Thoracic aorta (tissue), 2 donors: ENCODE results near the gene KNOP1. TPM values are rescaled to one million over a fixed set of nuclear protein-coding genes. Genes with fewer than 3 reads are reported as not detected.

Experiments used
- ATAC-seq: fragments of 150-250 bp; one replicate; pipeline ENCODE4 v1.8.0; 2017; ENCODE audit warnings: low read depth; ENCODE audit not compliant: insufficient number of reproducible peaks, low FRiP score
- DNase-seq: peaks from one replicate; pipeline ENCODE4 v3.0.0-alpha.2; 2020; ENCODE audit warnings: low spot score
- H3K27ac ChIP-seq, 2 donors: fragments of 200-600 bp; sonication (generic); 1 replicate in 1 of 2; 2 replicates in 1 of 2; pipeline ENCODE4 v1.5.1; 2016; ENCODE audit warnings: mild to moderate bottlenecking in 2 of 2, moderate library complexity in 2 of 2
- H3K27me3 ChIP-seq: fragments of 200-600 bp; sonication (generic); replicated peaks from 2 replicates; pipeline ENCODE4 v1.6.0; 2016; ENCODE audit warnings: mild to moderate bottlenecking; ENCODE audit not compliant: insufficient read depth
- H3K36me3 ChIP-seq: fragments of 200-600 bp; sonication (generic); one replicate; pipeline ENCODE4 v1.5.1; 2016
- H3K4me1 ChIP-seq, 2 donors: fragments of 200-600 bp; sonication (generic); 1 replicate in 1 of 2; 2 replicates in 1 of 2; pipeline versions ENCODE4 v1.5.1 to v1.6.0; 2016; ENCODE audit warnings: low read depth in 2 of 2, mild to moderate bottlenecking in 1 of 2; ENCODE audit not compliant: control insufficient read depth in 1 of 2
- H3K4me3 ChIP-seq: fragments of 200-600 bp; sonication (generic); 2 replicates; pipeline ENCODE4 v1.5.1; 2016; ENCODE audit warnings: mild to moderate bottlenecking
- H3K9me3 ChIP-seq: fragments of 200-600 bp; sonication (generic); 2 replicates; pipeline ENCODE4 v1.5.1; 2016
- CTCF ChIP-seq: fragments of 200-600 bp; sonication (generic); IDR thresholded peaks from one replicate; pipeline ENCODE4 v1.5.1; 2019; ENCODE audit warnings: antibody characterized with exemption
- total RNA-seq, 2 donors: library from RNA; depleted of rRNA; stranded (reverse); fragments of >200 nt; gene quantifications; one replicate each; pipeline versions ENCODE4 v1.1.0 to v1.2.3, GENCODE V29; 2016

The KNOP1 gene
- total RNA-seq, 2 donors from 2014 or later = 6.5 to 10.6 TPM

- no peak for TF ChIP-seq CTCF
- peaks cover 12% of the 10 kb centered on the region for H3K36me3 ChIP-seq
- no peak overlapping the region for H3K4me3 ChIP-seq
- DNase-seq = no peak
- H3K9me3 ChIP-seq = no peaks in the 10 kb centered on the region
- no peaks in the 10 kb centered on the region for H3K27me3 ChIP-seq
- no peak for ATAC-seq
- H3K27ac ChIP-seq = peak overlapping the region in 1 of 2 donors; percentile 7
- H3K4me1 ChIP-seq = peaks cover 6 to 17% of the 10 kb centered on the region in 2 donors
These were observed 16.9 kb downstream of the KNOP1 start for GRCh38 chr16:19701091-19701490.

- H3K9me3 ChIP-seq = no peaks in the 10 kb centered on the region
- no peak for ATAC-seq
- peaks cover 12% of the 10 kb centered on the region for H3K36me3 ChIP-seq
- H3K4me1 ChIP-seq = peaks cover 8 to 21% of the 10 kb centered on the region in 2 donors
- H3K27me3 ChIP-seq = no peaks in the 10 kb centered on the region
- no peak for TF ChIP-seq CTCF
- DNase-seq = no peak
- peak overlapping the region; percentile 7 to 27 for H3K27ac ChIP-seq
- H3K4me3 ChIP-seq = no peak overlapping the region
These were observed 17.7 kb downstream of the KNOP1 start for GRCh38 chr16:19700319-19700781.

- H3K36me3 ChIP-seq = peaks cover 8% of the 10 kb centered on the region
These were observed 18.6 kb downstream of the KNOP1 start for GRCh38 chr16:19699472-19699871.

GRCh38 chr16:19698480-19699465 lies 19.3 kb downstream of the KNOP1 start:
- TF ChIP-seq CTCF = no peak
- DNase-seq (no peak), ATAC-seq (no peak)
- no peaks in the 10 kb centered on the region for H3K9me3 ChIP-seq
- H3K27me3 ChIP-seq = no peaks in the 10 kb centered on the region
- H3K36me3 ChIP-seq = peaks cover 8% of the 10 kb centered on the region
- no peak overlapping the region for H3K4me3 ChIP-seq
- H3K4me1 ChIP-seq = peaks cover 8 to 21% of the 10 kb centered on the region in 2 donors
- H3K27ac ChIP-seq = no peak overlapping the region

More at GRCh38 chr16:19699472-19699871, 18.6 kb downstream of the KNOP1 start:
- Histone ChIP-seq H3K9me3 (no peaks in the 10 kb centered on the region), H3K27ac (no peak overlapping the region), H3K27me3 (no peaks in the 10 kb centered on the region), H3K4me1 (peaks cover 8 to 21% of the 10 kb centered on the region in 2 donors), H3K4me3 (no peak overlapping the region)
- DNase-seq (no peak), ATAC-seq (no peak)
- TF ChIP-seq CTCF = no peak

- DNase-seq (no peak), ATAC-seq (no peak)
- H3K27me3 ChIP-seq = no peaks in the 10 kb centered on the region
- peaks cover 10% of the 10 kb centered on the region for H3K36me3 ChIP-seq
- H3K4me3 ChIP-seq = no peak overlapping the region
- H3K9me3 ChIP-seq = no peaks in the 10 kb centered on the region
- H3K27ac ChIP-seq = no peak overlapping the region
- TF ChIP-seq CTCF = no peak
- H3K4me1 ChIP-seq = peaks cover 8 to 21% of the 10 kb centered on the region in 2 donors
These were observed 20.2 kb downstream of the KNOP1 start for GRCh38 chr16:19697756-19698318.
